Left ventricle myocardium inferior (tissue), 1 donor: ENCODE measurements around the gene DLG2. TPM values are rescaled to one million over a fixed set of nuclear protein-coding genes. Genes with fewer than 3 reads are reported as not detected.

Experiments
- DNase-seq: peaks from one replicate; pipeline ENCODE4 v3.0.0-alpha.2; 2020
- H3K27ac ChIP-seq: fragments of 200-600 bp; replicated peaks from 2 replicates; pipeline ENCODE4 v1.8.0; 2021
- H3K27me3 ChIP-seq: fragments of 200-600 bp; 2 replicates; pipeline ENCODE4 v1.8.0; 2021; ENCODE audit warnings: low read depth
- H3K36me3 ChIP-seq: fragments of 200-600 bp; 2 replicates; pipeline ENCODE4 v1.8.0; 2021
- H3K4me1 ChIP-seq: fragments of 200-600 bp; 2 replicates; pipeline ENCODE4 v1.8.0; 2021
- H3K4me3 ChIP-seq: fragments of 200-600 bp; 2 replicates; pipeline ENCODE4 v1.8.0; 2021; ENCODE audit warnings: mild to moderate bottlenecking, moderate library complexity
- H3K9me3 ChIP-seq: fragments of 200-600 bp; replicated peaks from 2 replicates; pipeline ENCODE4 v1.8.0; 2021
- intact Hi-C: fragments of 100-400 bp; cut with micrococcal nuclease; formaldehyde crosslinking; loops from one replicate; pipeline ENCODE4 v1.11.0; 2022
- total RNA-seq: library from RNA; stranded (reverse); fragmentation: NEBNext Ultra II Directional; extraction: Animal tissue kit (Norgen Biotek cat#: 25700); gene quantifications from one replicate; pipeline ENCODE4 v1.2.1, GENCODE V29; 2021
- TF ChIP-seq, protein P1 (sequence below): fragments of 200-600 bp; IDR thresholded peaks from 2 replicates; pipeline ENCODE4 v1.8.0; 2021; ENCODE audit warnings: antibody characterized with exemption, mild to moderate bottlenecking, borderline replicate concordance
- donor health status: DM: no; HTN: yes; CAD: no; lungs with severe emphysema.

DLG2 gene
- total RNA-seq, 1 donor from 2014 or later = 6.5 TPM

- no peak for DNase-seq
- H3K9me3 ChIP-seq = no peaks in the 10 kb centered on the region
- intact Hi-C loops = no loop called here
- H3K4me1 ChIP-seq = peaks cover 32% of the 10 kb centered on the region
- H3K36me3 ChIP-seq = no peaks in the 10 kb centered on the region
- H3K27me3 ChIP-seq = no peaks in the 10 kb centered on the region
- TF ChIP-seq, protein P1, sequence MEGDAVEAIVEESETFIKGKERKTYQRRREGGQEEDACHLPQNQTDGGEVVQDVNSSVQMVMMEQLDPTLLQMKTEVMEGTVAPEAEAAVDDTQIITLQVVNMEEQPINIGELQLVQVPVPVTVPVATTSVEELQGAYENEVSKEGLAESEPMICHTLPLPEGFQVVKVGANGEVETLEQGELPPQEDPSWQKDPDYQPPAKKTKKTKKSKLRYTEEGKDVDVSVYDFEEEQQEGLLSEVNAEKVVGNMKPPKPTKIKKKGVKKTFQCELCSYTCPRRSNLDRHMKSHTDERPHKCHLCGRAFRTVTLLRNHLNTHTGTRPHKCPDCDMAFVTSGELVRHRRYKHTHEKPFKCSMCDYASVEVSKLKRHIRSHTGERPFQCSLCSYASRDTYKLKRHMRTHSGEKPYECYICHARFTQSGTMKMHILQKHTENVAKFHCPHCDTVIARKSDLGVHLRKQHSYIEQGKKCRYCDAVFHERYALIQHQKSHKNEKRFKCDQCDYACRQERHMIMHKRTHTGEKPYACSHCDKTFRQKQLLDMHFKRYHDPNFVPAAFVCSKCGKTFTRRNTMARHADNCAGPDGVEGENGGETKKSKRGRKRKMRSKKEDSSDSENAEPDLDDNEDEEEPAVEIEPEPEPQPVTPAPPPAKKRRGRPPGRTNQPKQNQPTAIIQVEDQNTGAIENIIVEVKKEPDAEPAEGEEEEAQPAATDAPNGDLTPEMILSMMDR = no peak
- H3K27ac ChIP-seq = no peak overlapping the region
- peak overlapping the region; percentile 62 for H3K4me3 ChIP-seq
Measured at GRCh38 chr11:84924154-84924692, 702.9 kb downstream of the DLG2 start.

GRCh38 chr11:84923489-84923888, 703.7 kb downstream of the DLG2 start:
- intact Hi-C loops = no loop called here
- H3K27ac ChIP-seq = no peak overlapping the region
- TF ChIP-seq, protein P1 = no peak

DNA sequence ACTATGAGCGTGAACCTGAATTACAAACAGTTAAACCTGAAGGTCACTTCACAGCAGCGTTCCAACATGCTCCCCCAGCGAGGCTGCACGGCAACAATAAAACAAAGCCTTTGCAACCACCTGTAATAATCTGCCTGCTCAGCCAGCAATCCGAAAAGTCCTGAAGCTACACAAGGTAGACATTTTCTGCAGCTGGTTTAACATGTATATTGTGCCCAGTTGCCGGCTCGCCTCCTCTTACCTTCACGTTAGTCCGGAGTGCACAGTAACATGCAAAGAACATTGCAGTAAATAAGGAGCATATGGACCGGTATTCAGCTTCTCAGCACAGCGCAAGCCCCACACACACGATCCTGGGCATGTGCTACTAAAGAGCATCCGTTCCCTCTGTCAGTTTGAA, 704.3 kb downstream of the DLG2 start:
- intact Hi-C loops = no loop called here
- Histone ChIP-seq H3K9me3 (no peaks in the 10 kb centered on the region), H3K27me3 (no peaks in the 10 kb centered on the region), H3K36me3 (no peaks in the 10 kb centered on the region), H3K4me3 (peak overlapping the region; percentile 62), H3K4me1 (peaks cover 32% of the 10 kb centered on the region), H3K27ac (no peak overlapping the region)
- no peak for DNase-seq
- TF ChIP-seq, protein P1 = no peak

More at GRCh38 chr11:84923489-84923888, 703.7 kb downstream of the DLG2 start:
- peaks cover 32% of the 10 kb centered on the region for H3K4me1 ChIP-seq
- H3K36me3 ChIP-seq = no peaks in the 10 kb centered on the region
- H3K4me3 ChIP-seq = peak overlapping the region; percentile 62
- no peaks in the 10 kb centered on the region for H3K9me3 ChIP-seq
- DNase-seq = no peak
- H3K27me3 ChIP-seq = no peaks in the 10 kb centered on the region

GRCh38 chr11:84922212-84922805, 704.8 kb downstream of the DLG2 start:
- H3K27me3 ChIP-seq = no peaks in the 10 kb centered on the region
- no peaks in the 10 kb centered on the region for H3K36me3 ChIP-seq
- no peak for DNase-seq
- peaks cover 32% of the 10 kb centered on the region for H3K4me1 ChIP-seq
- TF ChIP-seq, protein P1 = no peak
- no peak overlapping the region for H3K27ac ChIP-seq
- intact Hi-C loops = no loop called here
- H3K9me3 ChIP-seq = no peaks in the 10 kb centered on the region
- peak overlapping the region; percentile 62 for H3K4me3 ChIP-seq

- intact Hi-C loops = no loop called here
- Histone ChIP-seq H3K9me3 (no peaks in the 10 kb centered on the region), H3K4me1 (no peaks in the 10 kb centered on the region), H3K27ac (no peak overlapping the region), H3K4me3 (no peak overlapping the region), H3K36me3 (no peaks in the 10 kb centered on the region), H3K27me3 (no peaks in the 10 kb centered on the region)
- no peak for DNase-seq
- TF ChIP-seq, protein P1 = no peak
Measured at GRCh38 chr11:84914511-84914910, 712.6 kb downstream of the DLG2 start.
